Left hindlimb (tissue), 1 donor: Measurements from ENCODE around the gene SCAPER.
"Not testable (repeated sequence)": the region's sequence is repeated elsewhere in the genome, so short reads cannot be mapped to it uniquely, and the experiment has no call there.

Experiments used
- DNase-seq: peaks from one replicate; pipeline ENCODE4 v3.0.0-alpha.2; 2018

SCAPER gene

DNA sequence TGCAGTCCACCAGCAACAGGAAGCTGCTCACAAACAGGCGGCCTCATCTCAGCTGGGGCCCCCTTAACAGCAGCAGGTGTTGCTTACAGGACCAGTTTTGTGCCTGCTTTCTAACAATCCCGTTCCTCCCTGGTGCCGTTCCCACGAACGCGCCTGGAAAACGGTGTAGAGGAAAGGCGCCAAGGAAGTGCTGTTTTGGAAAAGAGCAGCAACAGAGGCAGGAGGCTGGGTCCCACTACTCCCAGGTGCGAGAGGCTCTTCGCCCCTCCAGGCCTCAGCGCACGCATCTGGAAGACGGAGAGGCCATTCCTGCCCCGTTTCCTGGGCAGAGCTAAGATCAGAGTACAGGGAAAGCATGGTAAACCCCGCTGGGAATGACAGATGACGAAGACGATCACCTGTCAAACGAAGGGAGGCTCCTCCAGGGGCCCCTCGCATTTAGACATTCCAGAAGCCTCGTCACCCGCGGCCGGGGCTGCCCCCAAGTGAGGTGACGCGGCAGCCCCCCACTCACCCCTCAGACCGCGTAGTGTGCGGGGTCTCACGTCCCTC, 603 bp downstream of the SCAPER start:
- DNase-seq: no peak

- no peak for DNase-seq
Observed at GRCh38 chr15:76903251-76903681, 1.9 kb downstream of the SCAPER start.

GRCh38 chr15:76901965-76902364, 3.2 kb downstream of the SCAPER start:
- DNase-seq: no peak

DNA sequence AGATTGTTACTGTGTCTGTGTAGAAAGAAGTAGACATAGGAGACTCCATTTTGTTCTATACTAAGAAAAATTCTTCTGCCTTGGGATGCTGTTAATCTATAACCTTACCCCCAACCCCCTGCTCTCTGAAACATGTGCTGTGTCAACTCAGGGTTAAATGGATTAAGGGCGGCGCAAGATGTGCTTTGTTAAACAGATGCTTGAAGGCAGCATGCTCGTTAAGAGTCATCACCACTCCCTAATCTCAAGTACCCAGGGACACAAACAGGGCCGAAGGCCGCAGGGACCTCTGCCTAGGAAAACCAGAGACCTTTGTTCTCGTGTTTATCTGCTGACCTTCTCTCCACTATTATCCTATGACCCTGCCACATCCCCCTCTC, 5.2 kb downstream of the SCAPER start:
- not testable (repeated sequence) for DNase-seq

- DNase-seq: not testable (repeated sequence)
Observed at GRCh38 chr15:76899176-76899930, 5.8 kb downstream of the SCAPER start.

DNA sequence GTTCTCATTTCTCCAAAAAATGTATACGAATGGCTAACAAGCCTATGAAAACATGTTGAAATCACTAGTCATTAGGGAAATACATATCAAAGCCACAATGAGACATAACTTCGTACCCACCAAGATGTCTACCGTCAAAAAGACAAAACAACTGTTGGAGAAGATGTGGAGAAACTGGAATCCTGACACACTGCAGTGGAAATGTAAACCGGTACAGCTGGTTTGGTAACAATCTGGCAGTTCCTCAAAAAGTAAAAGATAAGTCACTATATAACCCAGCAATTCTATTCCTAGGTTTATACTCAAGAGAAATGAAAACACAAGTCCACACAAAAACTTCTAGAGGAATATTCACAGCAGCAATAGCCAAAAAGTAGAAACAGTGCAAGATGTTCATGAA, 7.0 kb downstream of the SCAPER start:
- DNase-seq: no peak

DNA sequence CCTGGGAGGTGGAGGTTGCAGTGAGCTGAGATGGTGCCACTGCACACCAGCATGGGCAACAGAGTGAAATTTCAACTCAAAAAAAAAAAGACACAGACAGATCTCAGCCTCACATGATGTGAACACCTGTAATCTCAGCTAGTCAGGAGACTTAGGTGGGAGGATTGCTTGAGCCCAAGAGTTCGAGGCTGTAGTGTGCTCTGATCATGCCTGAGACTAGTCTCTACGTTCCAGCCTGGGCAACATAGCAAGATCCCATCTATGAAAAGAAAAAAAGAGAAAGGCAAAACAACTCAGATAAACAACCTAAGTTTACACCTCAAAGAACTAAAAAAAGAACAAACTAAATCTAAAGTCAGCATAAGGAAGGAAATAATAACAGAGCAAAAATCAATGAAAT, 11.0 kb downstream of the SCAPER start:
- DNase-seq: no peak

- DNase-seq: not testable (repeated sequence)
Observed at GRCh38 chr15:76892836-76893235, 12.3 kb downstream of the SCAPER start.

GRCh38 chr15:76887280-76888141, 17.6 kb downstream of the SCAPER start:
- not testable (repeated sequence) for DNase-seq

DNA sequence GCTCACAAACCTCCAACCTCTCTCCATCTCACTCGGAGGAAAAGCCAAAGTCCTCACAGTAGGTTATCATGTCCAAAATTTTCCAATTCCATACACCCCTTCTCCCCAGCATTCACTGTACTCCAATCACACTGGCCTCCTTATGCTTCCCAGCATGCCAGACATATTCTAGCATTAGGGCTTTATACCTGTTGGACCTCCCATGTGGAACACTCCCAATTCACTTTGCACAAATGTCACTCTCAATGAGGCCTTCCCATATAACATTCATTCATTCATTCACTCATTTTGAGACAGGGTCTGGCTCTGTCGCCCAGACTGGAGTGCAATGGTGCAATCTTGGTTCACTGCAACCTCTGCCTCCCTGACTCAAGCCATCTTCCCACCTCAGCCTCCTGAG, 19.9 kb downstream of the SCAPER start:
- no peak for DNase-seq

DNA sequence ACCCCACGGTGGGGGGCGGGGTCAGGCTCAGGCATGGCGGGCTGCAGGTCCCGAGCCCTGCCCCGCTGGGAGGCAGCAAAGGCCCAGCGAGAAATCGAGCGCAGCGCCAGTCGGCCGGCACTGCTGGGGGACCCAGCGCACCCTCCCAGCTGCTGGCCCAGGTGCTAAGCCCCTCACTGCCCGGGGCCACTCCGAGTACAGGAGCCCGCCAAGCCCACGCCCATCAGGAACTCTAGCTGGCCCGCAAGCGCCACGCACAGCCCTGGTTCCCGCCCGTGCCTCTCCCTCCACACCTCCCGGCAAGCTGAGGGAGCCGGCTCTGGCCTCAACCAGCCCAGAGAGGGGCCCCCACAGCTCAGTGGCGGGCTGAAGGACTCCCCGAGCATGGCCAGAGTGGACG, 29.2 kb downstream of the SCAPER start:
- DNase-seq: no peak

- not testable (repeated sequence) for DNase-seq
Observed at GRCh38 chr15:76873066-76873465, 32.1 kb downstream of the SCAPER start.

DNA sequence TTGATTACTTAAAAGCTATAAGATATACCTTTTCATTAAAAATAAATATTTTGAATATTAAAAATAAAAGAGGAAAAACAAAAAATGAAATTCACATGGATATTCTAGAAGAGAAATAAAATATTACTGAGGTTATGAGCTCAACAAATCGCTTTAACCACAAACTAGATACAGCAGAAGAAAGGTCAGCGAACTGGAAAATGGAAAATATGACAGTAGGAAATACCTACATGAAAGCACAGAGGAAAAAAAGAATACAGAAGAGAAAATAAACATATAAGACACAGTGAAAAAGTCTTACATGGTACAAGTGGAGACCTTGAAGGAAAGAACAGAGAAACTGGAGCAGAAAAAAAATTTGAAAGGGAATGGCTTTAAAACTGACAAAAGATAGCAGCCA, 33.2 kb downstream of the SCAPER start:
- no peak for DNase-seq

DNA sequence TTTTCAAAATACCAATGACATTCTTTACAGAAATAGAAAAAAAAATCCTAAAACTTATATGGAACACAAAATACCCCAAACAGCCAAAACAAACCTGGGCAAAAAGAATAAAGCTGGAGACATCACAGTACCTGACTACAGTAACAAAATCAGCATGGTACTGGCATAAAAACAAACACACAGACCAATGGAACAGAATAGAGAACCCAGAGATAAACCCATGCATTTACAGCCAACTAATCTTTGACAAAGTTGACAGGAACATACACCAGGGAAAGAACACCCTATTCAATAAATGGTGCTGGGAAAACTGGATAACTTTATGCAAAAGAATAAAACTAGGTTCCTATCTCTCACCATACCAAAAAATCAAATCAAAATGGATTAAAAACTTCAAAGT, 36.4 kb downstream of the SCAPER start:
- no peak for DNase-seq

DNA sequence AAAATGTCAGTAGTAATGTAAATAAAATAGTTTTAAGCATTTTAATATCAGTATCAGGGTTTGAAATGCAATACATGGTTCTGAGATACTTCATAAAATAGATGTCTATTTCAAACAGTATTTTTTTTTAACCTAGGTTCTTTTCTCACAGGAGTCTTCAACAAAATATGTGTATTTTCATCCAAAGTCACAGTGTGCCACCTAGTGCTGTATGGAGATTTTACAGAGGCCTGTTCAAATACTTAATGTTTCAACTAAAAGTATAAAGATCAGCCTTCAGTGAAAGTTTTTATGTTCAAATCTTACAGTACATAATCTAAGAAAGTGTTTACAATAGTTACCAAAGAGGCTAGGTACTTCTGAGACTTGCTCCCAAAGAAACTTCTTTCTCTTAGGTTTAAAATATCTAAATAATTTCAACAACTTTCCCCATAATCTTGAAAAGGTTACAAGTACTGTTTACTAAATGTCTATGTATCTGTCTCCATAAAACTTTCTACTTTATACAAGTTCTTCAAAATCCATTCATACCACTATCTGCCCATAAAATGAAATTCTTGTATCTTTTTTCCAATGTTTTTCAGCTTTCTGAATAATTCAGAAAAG, 38.3 kb downstream of the SCAPER start:
- no peak for DNase-seq

DNA sequence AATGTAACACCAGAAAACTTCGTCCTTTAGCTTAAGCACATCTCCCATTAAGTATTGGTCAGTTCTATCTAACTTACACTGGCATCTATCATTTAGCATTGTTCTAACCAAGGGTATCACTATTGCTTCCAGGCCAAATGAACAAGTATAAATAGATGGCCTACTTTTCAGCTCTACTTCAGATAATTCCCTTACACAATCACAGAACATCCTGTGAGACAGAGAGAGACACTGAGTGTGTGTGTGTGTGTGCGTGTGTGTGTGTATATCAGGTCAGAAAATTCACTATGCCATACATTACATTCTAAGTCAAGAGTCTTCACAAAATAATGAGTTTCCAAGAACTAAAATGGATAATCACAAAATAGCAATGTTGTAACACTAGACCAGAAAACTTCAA, 39.1 kb downstream of the SCAPER start:
- no peak for DNase-seq

DNA sequence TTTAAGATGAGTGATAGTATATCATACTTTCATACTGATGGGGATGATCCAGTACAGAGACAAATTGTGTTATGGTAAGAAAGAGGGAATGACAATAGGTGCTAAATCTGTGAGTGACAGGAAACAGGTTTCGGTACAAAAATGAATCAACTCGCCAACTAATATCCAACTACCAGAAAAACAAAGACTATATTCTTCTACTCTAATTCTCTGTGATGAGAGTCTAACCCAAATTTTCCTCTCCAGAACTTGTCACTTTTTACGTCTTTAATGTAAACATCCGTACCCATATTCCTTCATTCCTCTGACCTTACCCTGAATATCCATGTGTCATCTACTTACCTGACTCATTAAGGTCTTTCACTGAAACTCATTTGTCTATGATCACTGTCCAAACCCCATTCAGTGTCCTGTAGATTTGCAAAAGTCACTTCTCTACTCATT, 39.6 kb downstream of the SCAPER start:
- DNase-seq: no peak

GRCh38 chr15:76864586-76864985, 40.6 kb downstream of the SCAPER start:
- no peak for DNase-seq

- DNase-seq: no peak
Observed at GRCh38 chr15:76863693-76864092, 41.4 kb downstream of the SCAPER start.

DNA sequence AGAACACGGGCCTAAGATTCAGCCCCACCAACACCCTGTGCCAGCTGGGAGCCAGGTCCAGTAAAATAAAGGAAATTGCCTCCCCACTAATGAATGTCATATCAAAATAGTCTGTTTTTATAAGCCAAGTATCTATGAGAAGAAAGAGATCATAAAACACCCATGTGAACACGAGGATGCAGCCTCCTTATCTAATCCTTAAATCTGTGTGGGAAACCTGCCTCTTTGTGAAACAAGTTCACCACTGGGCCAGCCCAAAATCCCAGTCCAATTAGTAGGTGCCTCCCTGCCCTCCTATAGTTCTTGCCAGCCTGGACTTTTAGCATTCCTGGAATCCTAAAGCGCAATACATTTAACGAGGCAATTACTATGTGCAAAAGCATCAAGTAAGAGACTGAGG, 42.0 kb downstream of the SCAPER start:
- DNase-seq: no peak

- DNase-seq: no peak
Observed at GRCh38 chr15:76861815-76862397, 43.2 kb downstream of the SCAPER start.

DNA sequence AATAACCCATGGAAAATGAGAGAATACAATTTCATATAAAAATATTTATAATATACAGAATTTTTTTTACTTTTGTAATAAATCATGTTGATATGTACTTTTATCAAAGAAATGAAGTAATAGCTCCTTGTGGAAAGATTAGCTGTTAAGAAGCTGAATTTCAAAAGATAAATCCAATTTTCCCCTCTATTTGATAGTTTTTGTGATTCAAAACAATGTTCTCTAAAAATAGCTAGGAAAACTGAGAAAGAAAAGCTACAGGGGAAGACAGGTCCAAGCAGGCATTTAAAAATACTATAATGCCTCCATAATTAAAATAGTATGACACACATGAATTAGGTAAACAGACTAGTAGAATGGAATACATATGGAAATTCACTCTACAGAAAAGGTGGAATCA, 44.9 kb downstream of the SCAPER start:
- DNase-seq: no peak

GRCh38 chr15:76850367-76850766, 54.8 kb downstream of the SCAPER start:
- DNase-seq: not testable (repeated sequence)
